ENCODE measurements around the gene TLE5. TPM values are rescaled to one million over a fixed set of nuclear protein-coding genes. Genes with fewer than 3 reads are reported as not detected.

TLE5 gene
- total and polyA plus RNA-seq, 9 of the 15 experiments (the other 6 are each of a cell fraction or from before 2014, with no cell fraction given), result 2.0 to 347 (median 235) TPM

DNA sequence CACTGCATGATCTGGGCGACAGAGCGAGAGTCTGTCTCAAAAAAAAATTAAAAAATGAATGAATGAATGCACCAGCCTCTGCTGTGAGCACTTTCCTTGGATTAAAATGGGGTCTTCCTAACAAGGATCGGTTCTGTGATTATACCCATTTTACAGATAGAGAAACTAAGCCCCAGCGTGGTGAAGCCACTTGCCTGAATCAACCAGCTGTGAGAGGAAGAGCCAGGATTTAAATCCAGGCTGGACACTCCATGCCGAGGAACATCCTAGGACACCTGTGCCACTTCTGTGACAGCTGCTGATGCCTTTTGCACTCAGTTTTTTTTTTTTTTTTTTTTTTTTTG, 14.1 kb downstream of the TLE5 start (continued):
- TF ChIP-seq, protein P1, sequence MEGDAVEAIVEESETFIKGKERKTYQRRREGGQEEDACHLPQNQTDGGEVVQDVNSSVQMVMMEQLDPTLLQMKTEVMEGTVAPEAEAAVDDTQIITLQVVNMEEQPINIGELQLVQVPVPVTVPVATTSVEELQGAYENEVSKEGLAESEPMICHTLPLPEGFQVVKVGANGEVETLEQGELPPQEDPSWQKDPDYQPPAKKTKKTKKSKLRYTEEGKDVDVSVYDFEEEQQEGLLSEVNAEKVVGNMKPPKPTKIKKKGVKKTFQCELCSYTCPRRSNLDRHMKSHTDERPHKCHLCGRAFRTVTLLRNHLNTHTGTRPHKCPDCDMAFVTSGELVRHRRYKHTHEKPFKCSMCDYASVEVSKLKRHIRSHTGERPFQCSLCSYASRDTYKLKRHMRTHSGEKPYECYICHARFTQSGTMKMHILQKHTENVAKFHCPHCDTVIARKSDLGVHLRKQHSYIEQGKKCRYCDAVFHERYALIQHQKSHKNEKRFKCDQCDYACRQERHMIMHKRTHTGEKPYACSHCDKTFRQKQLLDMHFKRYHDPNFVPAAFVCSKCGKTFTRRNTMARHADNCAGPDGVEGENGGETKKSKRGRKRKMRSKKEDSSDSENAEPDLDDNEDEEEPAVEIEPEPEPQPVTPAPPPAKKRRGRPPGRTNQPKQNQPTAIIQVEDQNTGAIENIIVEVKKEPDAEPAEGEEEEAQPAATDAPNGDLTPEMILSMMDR (IDR thresholded peaks at IDR 0.05 in 2 of 3, conservative IDR thresholded peaks at IDR 0.05 in 1 of 3; ENCODE audit: insufficient read depth in 2 of 3, low read depth in 1 of 3, low read length in 3 of 3), result no peak
- TF ChIP-seq ADNP (tag; IDR thresholded peaks at IDR 0.05), result peak; percentile 99
- TF ChIP-seq EP400 (IDR thresholded peaks at IDR 0.05), result no peak
- no peak for TF ChIP-seq MEIS2 (IDR thresholded peaks at IDR 0.05; ENCODE audit: partially characterized antibody)
- TF ChIP-seq, protein P2, sequence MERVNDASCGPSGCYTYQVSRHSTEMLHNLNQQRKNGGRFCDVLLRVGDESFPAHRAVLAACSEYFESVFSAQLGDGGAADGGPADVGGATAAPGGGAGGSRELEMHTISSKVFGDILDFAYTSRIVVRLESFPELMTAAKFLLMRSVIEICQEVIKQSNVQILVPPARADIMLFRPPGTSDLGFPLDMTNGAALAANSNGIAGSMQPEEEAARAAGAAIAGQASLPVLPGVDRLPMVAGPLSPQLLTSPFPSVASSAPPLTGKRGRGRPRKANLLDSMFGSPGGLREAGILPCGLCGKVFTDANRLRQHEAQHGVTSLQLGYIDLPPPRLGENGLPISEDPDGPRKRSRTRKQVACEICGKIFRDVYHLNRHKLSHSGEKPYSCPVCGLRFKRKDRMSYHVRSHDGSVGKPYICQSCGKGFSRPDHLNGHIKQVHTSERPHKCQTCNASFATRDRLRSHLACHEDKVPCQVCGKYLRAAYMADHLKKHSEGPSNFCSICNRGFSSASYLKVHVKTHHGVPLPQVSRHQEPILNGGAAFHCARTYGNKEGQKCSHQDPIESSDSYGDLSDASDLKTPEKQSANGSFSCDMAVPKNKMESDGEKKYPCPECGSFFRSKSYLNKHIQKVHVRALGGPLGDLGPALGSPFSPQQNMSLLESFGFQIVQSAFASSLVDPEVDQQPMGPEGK (CRISPR knock-in tag; IDR thresholded peaks at IDR 0.05; ENCODE audit: borderline replicate concordance), result no peak
- TF ChIP-seq SIX5 (IDR thresholded peaks at IDR 0.05; ENCODE audit: borderline replicate concordance in 1 of 2, insufficient read depth in 1 of 2, low read depth in 1 of 2, low read length in 2 of 2), result no peak
- no peak for TF ChIP-seq SMAD3 (CRISPR knock-in tag; conservative IDR thresholded peaks at IDR 0.05)
- TF ChIP-seq CHD4 (IDR thresholded peaks at IDR 0.05; ENCODE audit: insufficient read depth, insufficient replicate concordance, low read depth, low read length, poor library complexity, severe bottlenecking), result peak; percentile 93
- TF ChIP-seq ZNF561 (CRISPR knock-in tag; conservative IDR thresholded peaks at IDR 0.05), result no peak
- TF ChIP-seq ZNF507 (tag; conservative IDR thresholded peaks at IDR 0.05), result no peak
- no peak for TF ChIP-seq KLF13 (tag; IDR thresholded peaks at IDR 0.05; ENCODE audit: borderline replicate concordance, low read depth)
- no peak for TF ChIP-seq KDM4B (IDR thresholded peaks at IDR 0.05; ENCODE audit: borderline replicate concordance in 2 of 2, low read depth in 1 of 2)
- TF ChIP-seq CEBPB (tag; IDR thresholded peaks at IDR 0.05), result peak; percentile 48; the same call in 1 of the 2 replicates
- TF ChIP-seq ZNF696 (CRISPR knock-in tag; conservative IDR thresholded peaks at IDR 0.05), result no peak
- 0 out of 2 replicates have a peak, but pooled peaks have one; percentile 9 for TF ChIP-seq FOXP1 (CRISPR knock-in tag; IDR thresholded peaks at IDR 0.05)
- TF ChIP-seq, protein P3, sequence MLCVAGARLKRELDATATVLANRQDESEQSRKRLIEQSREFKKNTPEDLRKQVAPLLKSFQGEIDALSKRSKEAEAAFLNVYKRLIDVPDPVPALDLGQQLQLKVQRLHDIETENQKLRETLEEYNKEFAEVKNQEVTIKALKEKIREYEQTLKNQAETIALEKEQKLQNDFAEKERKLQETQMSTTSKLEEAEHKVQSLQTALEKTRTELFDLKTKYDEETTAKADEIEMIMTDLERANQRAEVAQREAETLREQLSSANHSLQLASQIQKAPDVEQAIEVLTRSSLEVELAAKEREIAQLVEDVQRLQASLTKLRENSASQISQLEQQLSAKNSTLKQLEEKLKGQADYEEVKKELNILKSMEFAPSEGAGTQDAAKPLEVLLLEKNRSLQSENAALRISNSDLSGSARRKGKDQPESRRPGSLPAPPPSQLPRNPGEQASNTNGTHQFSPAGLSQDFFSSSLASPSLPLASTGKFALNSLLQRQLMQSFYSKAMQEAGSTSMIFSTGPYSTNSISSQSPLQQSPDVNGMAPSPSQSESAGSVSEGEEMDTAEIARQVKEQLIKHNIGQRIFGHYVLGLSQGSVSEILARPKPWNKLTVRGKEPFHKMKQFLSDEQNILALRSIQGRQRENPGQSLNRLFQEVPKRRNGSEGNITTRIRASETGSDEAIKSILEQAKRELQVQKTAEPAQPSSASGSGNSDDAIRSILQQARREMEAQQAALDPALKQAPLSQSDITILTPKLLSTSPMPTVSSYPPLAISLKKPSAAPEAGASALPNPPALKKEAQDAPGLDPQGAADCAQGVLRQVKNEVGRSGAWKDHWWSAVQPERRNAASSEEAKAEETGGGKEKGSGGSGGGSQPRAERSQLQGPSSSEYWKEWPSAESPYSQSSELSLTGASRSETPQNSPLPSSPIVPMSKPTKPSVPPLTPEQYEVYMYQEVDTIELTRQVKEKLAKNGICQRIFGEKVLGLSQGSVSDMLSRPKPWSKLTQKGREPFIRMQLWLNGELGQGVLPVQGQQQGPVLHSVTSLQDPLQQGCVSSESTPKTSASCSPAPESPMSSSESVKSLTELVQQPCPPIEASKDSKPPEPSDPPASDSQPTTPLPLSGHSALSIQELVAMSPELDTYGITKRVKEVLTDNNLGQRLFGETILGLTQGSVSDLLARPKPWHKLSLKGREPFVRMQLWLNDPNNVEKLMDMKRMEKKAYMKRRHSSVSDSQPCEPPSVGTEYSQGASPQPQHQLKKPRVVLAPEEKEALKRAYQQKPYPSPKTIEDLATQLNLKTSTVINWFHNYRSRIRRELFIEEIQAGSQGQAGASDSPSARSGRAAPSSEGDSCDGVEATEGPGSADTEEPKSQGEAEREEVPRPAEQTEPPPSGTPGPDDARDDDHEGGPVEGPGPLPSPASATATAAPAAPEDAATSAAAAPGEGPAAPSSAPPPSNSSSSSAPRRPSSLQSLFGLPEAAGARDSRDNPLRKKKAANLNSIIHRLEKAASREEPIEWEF (CRISPR knock-in tag; IDR thresholded peaks at IDR 0.05), result no peak
- TF ChIP-seq CBX2 (IDR thresholded peaks at IDR 0.05; ENCODE audit: insufficient read depth, low read length, poor library complexity, severe bottlenecking), result no peak
- TF ChIP-seq, protein P4, sequence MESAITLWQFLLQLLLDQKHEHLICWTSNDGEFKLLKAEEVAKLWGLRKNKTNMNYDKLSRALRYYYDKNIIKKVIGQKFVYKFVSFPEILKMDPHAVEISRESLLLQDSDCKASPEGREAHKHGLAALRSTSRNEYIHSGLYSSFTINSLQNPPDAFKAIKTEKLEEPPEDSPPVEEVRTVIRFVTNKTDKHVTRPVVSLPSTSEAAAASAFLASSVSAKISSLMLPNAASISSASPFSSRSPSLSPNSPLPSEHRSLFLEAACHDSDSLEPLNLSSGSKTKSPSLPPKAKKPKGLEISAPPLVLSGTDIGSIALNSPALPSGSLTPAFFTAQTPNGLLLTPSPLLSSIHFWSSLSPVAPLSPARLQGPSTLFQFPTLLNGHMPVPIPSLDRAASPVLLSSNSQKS (CRISPR knock-in tag; IDR thresholded peaks at IDR 0.05), result no peak

Data from K562 (cell line).